ENCODE results near the gene ZNF418.
"Not testable (repeated sequence)": the region's sequence is repeated elsewhere in the genome, so short reads cannot be mapped to it uniquely, and the experiment has no call there.

ZNF418 gene

DNA sequence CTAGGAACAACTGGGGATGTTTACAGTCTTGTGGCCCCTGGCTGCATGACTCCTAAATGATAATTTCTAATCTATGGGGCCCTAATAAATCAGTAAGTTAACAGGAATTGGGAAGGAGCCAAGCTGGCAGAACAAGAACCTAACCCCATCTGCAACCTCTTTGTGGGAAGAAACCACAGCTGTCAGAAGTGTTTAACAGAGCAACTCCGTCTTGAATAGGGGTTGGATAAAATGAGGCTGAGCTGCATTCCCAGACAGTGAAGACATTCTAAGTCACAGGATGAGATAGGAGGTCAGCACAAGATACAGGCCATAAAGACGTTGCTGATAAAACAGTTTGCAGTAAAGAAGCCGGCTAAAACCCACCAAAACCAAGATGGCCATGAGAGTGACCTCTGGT, 44.5 kb downstream of the ZNF418 start:
- DNase-seq, result not testable (repeated sequence)

DNA sequence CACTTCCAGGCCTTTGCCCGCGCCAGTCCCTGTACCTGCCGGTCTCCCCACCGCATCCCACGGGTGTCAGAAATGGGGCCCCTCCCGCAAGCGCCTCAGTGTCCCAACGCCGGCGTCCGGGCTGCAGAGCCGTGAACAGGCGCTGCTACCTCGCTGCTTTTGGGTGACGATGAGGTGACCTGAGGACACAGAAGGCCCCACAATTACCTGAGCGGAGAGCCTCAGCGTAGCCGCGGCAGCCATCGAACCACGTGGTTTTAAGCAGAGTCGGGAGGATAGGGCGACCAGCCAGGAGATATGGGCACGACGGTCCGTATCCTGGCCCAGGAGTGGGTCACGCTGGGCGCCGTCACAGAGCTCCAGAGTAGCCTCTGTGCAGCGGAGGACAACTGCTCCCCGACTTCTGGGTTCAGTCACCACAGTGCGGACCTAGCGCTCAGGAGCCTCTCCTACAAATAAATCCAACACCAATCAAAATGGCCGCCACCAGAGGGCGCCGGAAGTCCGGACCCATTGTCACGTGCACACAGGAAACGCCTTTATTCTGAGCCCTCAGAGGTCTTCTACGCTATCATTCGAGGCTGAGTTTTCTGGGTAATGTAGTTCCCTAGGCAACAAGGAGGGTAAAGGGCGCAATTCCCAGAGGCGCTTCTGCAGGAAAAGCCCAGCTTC, 46.5 kb downstream of the ZNF418 start, which contains the start of gene ZNF814:
TSS of gene ZNF814 (minus strand) at position 478 of the 672 bp plus-strand sequence. CDS start at position 243, 235 bp downstream.
- peak; percentile 20 to 94 (median 73) for DNase-seq

DNA sequence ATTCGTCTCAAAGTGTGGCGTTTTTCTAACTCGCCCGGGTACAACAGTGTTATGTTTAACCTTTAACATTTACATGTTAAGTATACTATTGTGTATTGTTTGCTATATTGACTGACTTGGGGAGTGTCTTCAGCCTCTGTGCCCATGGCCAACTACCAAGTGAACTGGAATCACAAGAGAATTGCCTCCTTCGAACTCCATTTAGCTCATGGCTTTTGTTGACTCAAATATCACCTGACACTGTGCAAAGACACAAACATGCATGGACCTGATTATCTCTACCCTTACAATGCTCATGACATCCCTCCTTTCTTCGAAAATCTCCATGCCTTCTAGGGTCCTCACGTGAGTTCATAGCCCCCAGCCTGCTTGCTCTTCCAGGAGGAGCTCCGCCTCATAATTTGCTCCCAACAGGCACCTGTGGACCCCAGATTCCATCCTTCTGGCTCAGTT, 47.1 kb downstream of the ZNF418 start:
- peak in 1 of 58 donors; percentile 36 for DNase-seq

DNA sequence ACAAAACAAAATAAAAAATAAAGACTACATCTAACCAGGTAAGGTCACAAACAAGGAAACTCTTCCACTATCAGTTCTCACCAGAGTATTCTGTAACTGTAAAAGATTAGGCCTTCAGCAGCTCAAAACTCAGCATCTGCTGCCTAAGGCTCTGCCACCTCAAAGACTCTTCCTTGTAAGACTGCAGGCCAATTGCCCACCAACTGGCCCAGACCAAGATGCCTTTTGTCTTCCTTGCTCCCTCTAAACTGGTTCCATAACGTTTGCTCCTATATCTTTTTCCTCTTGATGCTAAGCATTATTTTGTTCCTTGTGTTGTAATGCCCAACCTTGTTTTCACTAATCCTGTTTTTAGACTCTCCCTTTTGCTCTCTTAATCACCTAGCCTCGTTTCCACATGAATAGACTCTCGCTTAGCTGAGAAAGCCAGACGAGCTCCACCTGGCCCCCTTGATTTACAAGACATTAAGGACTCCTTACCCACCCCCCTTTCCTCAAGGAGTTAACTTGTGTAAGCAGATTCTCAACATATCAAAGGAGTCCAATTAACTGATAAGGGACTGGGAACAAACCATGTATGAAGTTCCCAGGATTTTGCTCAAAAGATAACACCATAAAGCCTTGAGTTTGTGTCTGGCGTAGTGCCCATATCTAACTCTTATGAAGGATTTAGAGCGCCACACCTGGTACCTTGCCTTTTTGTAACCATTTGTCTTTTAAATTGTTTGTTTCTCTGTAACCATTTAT, 47.8 kb downstream of the ZNF418 start:
- DNase-seq, result no peak

DNA sequence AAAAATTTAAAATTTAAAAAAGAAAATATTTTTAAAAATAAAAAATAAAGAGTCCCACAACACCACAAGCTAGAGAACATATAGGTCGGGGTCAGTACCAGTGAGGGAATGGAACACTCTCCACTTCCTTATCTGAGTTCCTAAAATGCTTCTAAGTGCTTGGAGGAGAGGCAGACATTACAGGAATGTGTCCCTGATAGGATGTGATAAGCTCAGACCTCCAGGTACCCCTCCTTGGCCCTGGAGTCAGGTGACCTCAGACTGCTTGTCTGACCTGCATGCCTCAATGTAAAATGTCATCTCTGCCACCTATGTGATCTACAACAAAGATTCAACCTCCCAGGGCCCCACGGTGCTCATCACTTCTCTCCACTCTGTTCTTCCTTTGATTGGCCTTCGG, 49.2 kb downstream of the ZNF418 start:
- no peak for DNase-seq

DNA sequence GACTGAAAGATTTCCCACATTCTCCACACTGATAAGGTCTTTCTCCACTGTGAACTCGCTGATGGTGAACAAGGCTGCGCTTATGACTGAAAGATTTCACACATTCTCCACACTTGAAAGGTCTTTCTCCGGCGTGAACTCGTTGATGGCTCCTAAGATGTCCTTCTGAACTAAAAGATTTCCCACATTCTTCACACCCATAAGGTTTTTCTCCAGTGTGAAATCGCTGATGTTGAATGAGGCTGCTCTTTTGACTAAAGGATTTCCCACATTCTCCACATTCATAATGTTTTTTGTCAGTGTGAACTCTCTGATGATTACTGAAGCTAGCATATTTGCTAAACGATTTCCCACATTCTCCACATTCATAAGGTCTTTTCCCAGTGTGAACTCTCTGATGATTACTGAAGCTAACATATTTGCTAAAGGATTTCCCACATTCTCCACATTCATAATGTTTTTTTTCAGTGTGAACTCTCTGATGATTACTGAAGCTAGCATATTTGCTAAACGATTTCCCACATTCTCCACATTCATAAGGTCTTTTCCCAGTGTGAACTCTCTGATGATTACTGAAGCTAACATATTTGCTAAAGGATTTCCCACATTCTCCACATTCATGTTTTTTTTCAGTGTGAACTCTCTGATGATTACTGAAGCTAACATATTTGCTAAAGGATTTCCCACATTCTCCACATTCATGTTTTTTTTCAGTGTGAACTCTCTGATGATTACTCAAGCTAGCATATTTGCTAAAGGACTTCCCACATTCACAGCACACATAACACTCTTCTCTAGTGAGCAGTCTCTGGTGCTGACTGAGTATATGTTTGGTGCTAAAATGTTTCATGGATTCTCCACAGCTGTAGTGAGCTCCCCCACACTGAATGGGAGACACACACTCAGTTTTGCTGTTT, 61.1 kb downstream of the ZNF418 start:
- DNase-seq, result not testable (repeated sequence)

DNA sequence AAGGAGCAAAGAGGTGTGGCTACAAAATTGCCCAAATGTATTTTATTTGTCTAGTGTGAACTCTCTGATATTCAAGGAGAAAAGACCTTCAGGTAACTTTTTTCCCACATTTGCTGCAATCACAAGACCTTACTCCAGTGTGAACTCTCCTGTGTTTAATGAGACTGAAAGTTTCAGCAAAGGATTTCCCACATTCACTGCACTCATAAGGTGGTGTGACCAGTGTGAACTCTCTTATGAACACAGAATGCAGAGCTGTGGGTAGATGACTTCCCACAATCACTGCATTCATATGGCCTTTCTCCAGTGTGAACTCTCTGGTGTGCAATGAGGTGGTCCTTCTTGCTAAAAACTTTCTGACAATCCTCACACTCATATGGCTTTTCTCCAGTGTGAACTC, 62.8 kb downstream of the ZNF418 start:
- DNase-seq, result no peak
